ENCODE results near the gene VAV1.

DNA sequence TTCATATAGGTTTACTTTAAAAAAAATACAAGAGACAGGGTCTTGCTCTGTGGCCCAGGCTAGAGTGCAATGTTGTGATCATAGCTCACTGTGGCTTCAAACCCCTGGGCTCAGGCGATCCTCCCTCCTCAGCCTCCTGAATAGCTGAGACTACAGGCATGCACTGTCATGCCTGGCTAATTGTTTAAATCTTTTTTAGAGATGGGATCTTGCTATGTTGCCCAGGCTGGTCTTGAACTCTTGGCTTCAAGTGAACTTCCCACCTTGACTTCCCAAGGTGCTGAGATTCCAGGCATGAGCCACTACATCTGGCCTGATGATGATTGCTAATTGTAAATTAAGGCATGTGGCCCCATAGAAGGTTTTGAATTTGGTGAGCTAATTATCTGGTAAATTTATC is 79.5 kb downstream of the VAV1 start:
- TF ChIP-seq, protein P1, sequence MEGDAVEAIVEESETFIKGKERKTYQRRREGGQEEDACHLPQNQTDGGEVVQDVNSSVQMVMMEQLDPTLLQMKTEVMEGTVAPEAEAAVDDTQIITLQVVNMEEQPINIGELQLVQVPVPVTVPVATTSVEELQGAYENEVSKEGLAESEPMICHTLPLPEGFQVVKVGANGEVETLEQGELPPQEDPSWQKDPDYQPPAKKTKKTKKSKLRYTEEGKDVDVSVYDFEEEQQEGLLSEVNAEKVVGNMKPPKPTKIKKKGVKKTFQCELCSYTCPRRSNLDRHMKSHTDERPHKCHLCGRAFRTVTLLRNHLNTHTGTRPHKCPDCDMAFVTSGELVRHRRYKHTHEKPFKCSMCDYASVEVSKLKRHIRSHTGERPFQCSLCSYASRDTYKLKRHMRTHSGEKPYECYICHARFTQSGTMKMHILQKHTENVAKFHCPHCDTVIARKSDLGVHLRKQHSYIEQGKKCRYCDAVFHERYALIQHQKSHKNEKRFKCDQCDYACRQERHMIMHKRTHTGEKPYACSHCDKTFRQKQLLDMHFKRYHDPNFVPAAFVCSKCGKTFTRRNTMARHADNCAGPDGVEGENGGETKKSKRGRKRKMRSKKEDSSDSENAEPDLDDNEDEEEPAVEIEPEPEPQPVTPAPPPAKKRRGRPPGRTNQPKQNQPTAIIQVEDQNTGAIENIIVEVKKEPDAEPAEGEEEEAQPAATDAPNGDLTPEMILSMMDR (conservative IDR thresholded peaks at IDR 0.05; ENCODE audit: low read depth in 2 of 2), result no peak
- TF ChIP-seq EZH2 (IDR thresholded peaks at IDR 0.05; ENCODE audit: low read depth, unreplicated experiment), result no peak

Measured in GM23338 (cell line).